BE2C (cell line): ENCODE measurements around the gene RSPH1.

Experiments used
- DNase-seq: peaks from one replicate; pipeline ENCODE4 v3.0.0-alpha.2; 2020
- H3K27me3 ChIP-seq: fragments of 250-450 bp; sonication (Bioruptor Pico); 2 replicates; pipeline ENCODE4 v1.5.1; 2020; ENCODE audit warnings: mild to moderate bottlenecking
- H3K36me3 ChIP-seq: fragments of 250-450 bp; sonication (Bioruptor Pico); 2 replicates; pipeline ENCODE4 v1.5.1; 2020; ENCODE audit warnings: mild to moderate bottlenecking
- H3K4me1 ChIP-seq: fragments of 250-450 bp; sonication (Bioruptor Pico); 2 replicates; pipeline ENCODE4 v1.5.1; 2020
- H3K4me3 ChIP-seq: 2 replicates; pipeline ENCODE4 v1.5.1; 2011; ENCODE audit warnings: low read depth, low read length
- H3K9me3 ChIP-seq: fragments of 250-450 bp; sonication (Bioruptor Pico); 2 replicates; pipeline ENCODE4 v1.5.1; 2020
- CTCF ChIP-seq: IDR thresholded peaks from 2 replicates; pipeline ENCODE4 v1.5.1; 2012; ENCODE audit warnings: mild to moderate bottlenecking, low read depth, low read length

The RSPH1 gene

GRCh38 chr21:42523211-42523610, 27.2 kb upstream of the RSPH1 start:
- Histone ChIP-seq H3K4me1 (peaks cover 17% of the 10 kb centered on the region), H3K27me3 (no peaks in the 10 kb centered on the region), H3K36me3 (no peaks in the 10 kb centered on the region), H3K9me3 (no peaks in the 10 kb centered on the region), H3K4me3 (no peak overlapping the region)
- no peak for TF ChIP-seq CTCF
- no peak for DNase-seq

DNA sequence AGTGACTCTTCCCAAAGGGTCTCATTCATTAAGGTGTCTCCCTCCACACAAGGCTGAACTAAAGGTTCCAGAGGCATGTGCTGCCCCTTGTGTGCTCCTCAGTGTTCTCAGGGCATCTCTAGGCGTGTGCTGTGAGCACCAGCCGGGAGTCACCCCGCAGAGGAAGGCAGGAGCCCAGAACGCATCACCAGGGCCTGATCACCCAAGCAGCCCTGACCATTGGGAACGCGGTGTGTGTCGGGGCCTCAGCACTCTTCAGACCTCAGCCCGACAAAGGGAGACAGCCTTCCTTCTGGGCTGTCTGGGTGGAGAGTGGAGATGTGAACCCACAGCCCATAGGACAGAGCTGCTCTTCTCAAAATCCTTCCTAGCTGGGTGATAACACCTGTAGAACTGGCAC, 26.7 kb upstream of the RSPH1 start:
- peaks cover 17% of the 10 kb centered on the region for H3K4me1 ChIP-seq
- DNase-seq = no peak
- TF ChIP-seq CTCF = no peak
- no peaks in the 10 kb centered on the region for H3K9me3 ChIP-seq
- H3K4me3 ChIP-seq = no peak overlapping the region
- no peaks in the 10 kb centered on the region for H3K36me3 ChIP-seq
- H3K27me3 ChIP-seq = no peaks in the 10 kb centered on the region

GRCh38 chr21:42522271-42522670, 26.2 kb upstream of the RSPH1 start:
- no peak overlapping the region for H3K4me3 ChIP-seq
- no peaks in the 10 kb centered on the region for H3K36me3 ChIP-seq
- H3K4me1 ChIP-seq = peaks cover 17% of the 10 kb centered on the region
- no peaks in the 10 kb centered on the region for H3K9me3 ChIP-seq
- no peaks in the 10 kb centered on the region for H3K27me3 ChIP-seq
- DNase-seq = no peak
- TF ChIP-seq CTCF = no peak

GRCh38 chr21:42521805-42522204, 25.8 kb upstream of the RSPH1 start:
- DNase-seq = no peak
- Histone ChIP-seq H3K9me3 (no peaks in the 10 kb centered on the region), H3K4me3 (no peak overlapping the region), H3K36me3 (no peaks in the 10 kb centered on the region), H3K27me3 (no peaks in the 10 kb centered on the region), H3K4me1 (peaks cover 17% of the 10 kb centered on the region)
- no peak for TF ChIP-seq CTCF

DNA sequence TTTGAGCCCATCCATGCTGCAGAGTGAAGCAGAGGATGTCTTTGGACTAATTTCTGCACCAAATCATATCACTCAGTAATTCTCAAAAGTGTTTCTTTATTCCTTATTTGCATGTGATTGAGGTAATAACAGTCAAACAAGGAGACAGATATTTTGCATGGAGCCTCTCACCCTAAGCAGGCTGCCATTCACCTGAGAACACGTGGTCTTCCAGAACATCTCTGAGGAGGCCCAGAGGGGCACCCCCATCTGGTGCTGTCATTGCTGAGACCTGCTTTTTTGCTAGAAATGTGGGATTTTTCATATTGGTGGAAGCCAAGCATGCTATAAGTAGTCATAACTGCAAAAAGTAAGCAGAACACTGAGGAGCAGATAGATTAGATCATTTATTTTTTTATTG, 25.4 kb upstream of the RSPH1 start:
- no peak for TF ChIP-seq CTCF
- Histone ChIP-seq H3K9me3 (no peaks in the 10 kb centered on the region), H3K4me3 (no peak overlapping the region), H3K4me1 (peaks cover 16% of the 10 kb centered on the region), H3K36me3 (no peaks in the 10 kb centered on the region), H3K27me3 (no peaks in the 10 kb centered on the region)
- no peak for DNase-seq

GRCh38 chr21:42520628-42521253, 24.7 kb upstream of the RSPH1 start:
- DNase-seq = peak; percentile 77
- TF ChIP-seq CTCF = peak; percentile 83
- Histone ChIP-seq H3K27me3 (no peaks in the 10 kb centered on the region), H3K36me3 (no peaks in the 10 kb centered on the region), H3K4me1 (peaks cover 10% of the 10 kb centered on the region), H3K4me3 (no peak overlapping the region), H3K9me3 (no peaks in the 10 kb centered on the region)
